HL-60 (cell line): ENCODE results near the gene KCNQ5.

ENCODE experiments used
- DNase-seq, 2 experiments: peaks; one replicate each; pipeline ENCODE4 v3.0.0-alpha.2; 2010 to 2020; ENCODE audit warnings: low read depth in 1 of 2, low spot score in 1 of 2
- H3K27ac ChIP-seq: fragments of 250-450 bp; sonication (Bioruptor Pico); replicated peaks from 2 replicates; pipeline ENCODE4 v1.5.1; 2020; ENCODE audit warnings: mild to moderate bottlenecking, moderate library complexity
- H3K27me3 ChIP-seq: fragments of 250-450 bp; sonication (Bioruptor Pico); 2 replicates; pipeline ENCODE4 v1.5.1; 2021; ENCODE audit warnings: mild to moderate bottlenecking, moderate library complexity; ENCODE audit not compliant: insufficient read depth, poor library complexity, severe bottlenecking
- H3K4me3 ChIP-seq: replicated peaks from 2 replicates; pipeline ENCODE4 v1.5.1; 2011; ENCODE audit warnings: mild to moderate bottlenecking, control low read depth, low read length; ENCODE audit not compliant: insufficient read depth
- GABPA ChIP-seq: IDR thresholded peaks from 2 replicates; pipeline ENCODE4 v1.6.1; 2012; ENCODE audit warnings: low read depth
- POLR2AphosphoS5 ChIP-seq: IDR thresholded peaks from 2 replicates; pipeline ENCODE4 v1.6.1; 2012; ENCODE audit warnings: low read depth
- REST ChIP-seq: IDR thresholded peaks from 2 replicates; pipeline ENCODE4 v1.6.1; 2012; ENCODE audit warnings: low read depth; ENCODE audit not compliant: insufficient replicate concordance
- SPI1 ChIP-seq: IDR thresholded peaks from 2 replicates; pipeline ENCODE4 v1.6.1; 2012; ENCODE audit warnings: low read depth, mild to moderate bottlenecking, borderline replicate concordance
- TF ChIP-seq, protein P1 (sequence below): IDR thresholded peaks from one replicate; pipeline ENCODE4 v1.5.1; 2011; ENCODE audit warnings: low read length, control low read depth, inconsistent platforms; ENCODE audit not compliant: insufficient read depth

Gene KCNQ5

GRCh38 chr6:72952808-72953630 is 331.2 kb downstream of the KCNQ5 start:
- Histone ChIP-seq H3K4me3 (no peak overlapping the region), H3K27ac (no peak overlapping the region), H3K27me3 (no peaks in the 10 kb centered on the region)
- TF ChIP-seq POLR2AphosphoS5 (no peak), SPI1 (no peak), REST (no peak), GABPA (no peak)
- TF ChIP-seq, protein P1, sequence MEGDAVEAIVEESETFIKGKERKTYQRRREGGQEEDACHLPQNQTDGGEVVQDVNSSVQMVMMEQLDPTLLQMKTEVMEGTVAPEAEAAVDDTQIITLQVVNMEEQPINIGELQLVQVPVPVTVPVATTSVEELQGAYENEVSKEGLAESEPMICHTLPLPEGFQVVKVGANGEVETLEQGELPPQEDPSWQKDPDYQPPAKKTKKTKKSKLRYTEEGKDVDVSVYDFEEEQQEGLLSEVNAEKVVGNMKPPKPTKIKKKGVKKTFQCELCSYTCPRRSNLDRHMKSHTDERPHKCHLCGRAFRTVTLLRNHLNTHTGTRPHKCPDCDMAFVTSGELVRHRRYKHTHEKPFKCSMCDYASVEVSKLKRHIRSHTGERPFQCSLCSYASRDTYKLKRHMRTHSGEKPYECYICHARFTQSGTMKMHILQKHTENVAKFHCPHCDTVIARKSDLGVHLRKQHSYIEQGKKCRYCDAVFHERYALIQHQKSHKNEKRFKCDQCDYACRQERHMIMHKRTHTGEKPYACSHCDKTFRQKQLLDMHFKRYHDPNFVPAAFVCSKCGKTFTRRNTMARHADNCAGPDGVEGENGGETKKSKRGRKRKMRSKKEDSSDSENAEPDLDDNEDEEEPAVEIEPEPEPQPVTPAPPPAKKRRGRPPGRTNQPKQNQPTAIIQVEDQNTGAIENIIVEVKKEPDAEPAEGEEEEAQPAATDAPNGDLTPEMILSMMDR = no peak
- DNase-seq = no peak

- DNase-seq = no peak
- H3K27me3 ChIP-seq = no peaks in the 10 kb centered on the region
- H3K4me3 ChIP-seq = no peak overlapping the region
- TF ChIP-seq GABPA (no peak), SPI1 (no peak), POLR2AphosphoS5 (no peak), REST (no peak)
- TF ChIP-seq, protein P1 = no peak
- no peak overlapping the region for H3K27ac ChIP-seq
Observed at GRCh38 chr6:72953971-72954381, 332.1 kb downstream of the KCNQ5 start.

DNA sequence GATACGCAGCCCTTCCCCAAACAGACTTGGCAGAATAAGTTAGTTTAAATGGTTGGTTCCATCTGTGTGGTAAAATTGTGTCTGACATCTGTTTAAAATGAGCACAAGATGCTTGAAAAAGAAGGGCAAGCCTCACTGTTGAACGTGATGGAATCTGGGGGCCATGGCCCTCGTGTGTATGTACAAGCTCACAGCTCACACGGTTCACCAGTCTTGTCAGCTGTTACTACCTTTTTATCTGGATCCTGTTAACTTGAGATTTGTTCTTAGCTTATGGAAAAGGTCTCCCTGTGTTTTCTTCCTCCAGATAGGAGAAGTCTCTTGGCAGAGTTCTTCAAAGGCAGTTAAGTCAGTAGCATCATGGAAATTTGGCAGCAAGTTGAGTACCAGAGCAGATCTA is 332.9 kb downstream of the KCNQ5 start:
- Histone ChIP-seq H3K4me3 (no peak overlapping the region), H3K27me3 (no peaks in the 10 kb centered on the region), H3K27ac (no peak overlapping the region)
- TF ChIP-seq, protein P1 = no peak
- no peak for TF ChIP-seq REST
- TF ChIP-seq GABPA = no peak
- TF ChIP-seq POLR2AphosphoS5 = no peak
- TF ChIP-seq SPI1 = no peak
- DNase-seq = no peak
